GM20000 (cell line): ENCODE measurements around the gene ATP2C1.

ENCODE experiments used
- DNase-seq: peaks from one replicate; pipeline ENCODE4 v3.0.0; 2012; ENCODE audit warnings: low spot score
- CTCF ChIP-seq: IDR thresholded peaks from 2 replicates; pipeline ENCODE4 v1.5.1; 2012; ENCODE audit warnings: mild to moderate bottlenecking, control low read depth; ENCODE audit errors: extremely low read depth, missing control alignments

Gene ATP2C1

DNA sequence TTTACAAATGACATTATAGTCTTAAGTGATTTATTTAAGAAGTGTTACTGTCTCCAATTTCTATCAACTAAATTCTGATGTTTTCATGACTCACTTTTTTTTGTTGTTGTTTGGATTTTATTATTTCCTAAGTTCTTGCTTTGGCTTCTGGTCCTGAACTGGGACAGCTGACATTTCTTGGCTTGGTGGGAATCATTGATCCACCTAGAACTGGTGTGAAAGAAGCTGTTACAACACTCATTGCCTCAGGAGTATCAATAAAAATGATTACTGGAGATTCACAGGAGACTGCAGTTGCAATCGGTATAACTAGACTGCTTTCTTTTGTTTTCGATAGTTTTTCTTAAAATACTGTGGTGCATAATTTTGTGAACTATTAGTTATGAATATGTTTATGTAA is 85.2 kb downstream of the ATP2C1 start:
- DNase-seq: no peak
- no peak for TF ChIP-seq CTCF

GRCh38 chr3:130981469-130981868 is 87.6 kb downstream of the ATP2C1 start:
- no peak for TF ChIP-seq CTCF
- no peak for DNase-seq

GRCh38 chr3:130990282-130990681 is 96.4 kb downstream of the ATP2C1 start:
- no peak for TF ChIP-seq CTCF
- no peak for DNase-seq

GRCh38 chr3:130991126-130991525 is 97.2 kb downstream of the ATP2C1 start:
- DNase-seq: no peak
- no peak for TF ChIP-seq CTCF

- DNase-seq: no peak
Observed at GRCh38 chr3:130992344-130992743, 98.5 kb downstream of the ATP2C1 start.

DNA sequence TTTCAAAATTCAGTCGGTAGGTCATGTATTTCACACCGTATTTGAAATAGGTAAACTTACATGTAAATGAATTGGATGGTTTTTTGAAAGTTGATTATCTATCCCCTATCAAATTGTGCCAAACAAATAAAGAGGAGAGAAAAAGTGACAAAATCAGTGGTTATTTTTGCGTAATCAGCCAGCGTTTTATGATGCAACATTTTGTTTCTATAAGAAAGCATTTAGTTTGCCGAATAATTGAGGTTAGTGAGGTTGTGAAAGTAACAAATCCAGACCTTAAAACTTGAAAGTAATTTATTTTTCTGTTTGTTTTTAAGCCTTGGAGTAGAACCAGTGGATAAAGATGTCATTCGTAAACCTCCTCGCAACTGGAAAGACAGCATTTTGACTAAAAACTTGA is 103.4 kb downstream of the ATP2C1 start:
- no peak for DNase-seq
- TF ChIP-seq CTCF: no peak

More at GRCh38 chr3:130992344-130992743, 98.5 kb downstream of the ATP2C1 start:
- TF ChIP-seq CTCF: no peak

GRCh38 chr3:131001071-131001470 is 107.2 kb downstream of the ATP2C1 start:
- no peak for TF ChIP-seq CTCF
- DNase-seq: no peak
